ENCODE measurements around the gene ULK1.
"Not testable (repeated sequence)": the region's sequence is repeated elsewhere in the genome, so short reads cannot be mapped to it uniquely, and the experiment has no call there.

- not testable (repeated sequence) for TF ChIP-seq CTCF, POLR2A, POLR2AphosphoS5, EP300 (IDR thresholded peaks at IDR 0.05)
These were observed 17.2 kb upstream of the ULK1 start for GRCh38 chr12:131877216-131877615.
